Measurements from ENCODE around the gene GPR78. TPM values are rescaled to one million over a fixed set of nuclear protein-coding genes. Genes with fewer than 3 reads are reported as not detected.
"Not testable (repeated sequence)": the region's sequence is repeated elsewhere in the genome, so short reads cannot be mapped to it uniquely, and the experiment has no call there.

GPR78 gene
- polyA plus RNA-seq, 12 donors: 0.23 to 1.8 (median 0.77) TPM; not detected in 3

DNA sequence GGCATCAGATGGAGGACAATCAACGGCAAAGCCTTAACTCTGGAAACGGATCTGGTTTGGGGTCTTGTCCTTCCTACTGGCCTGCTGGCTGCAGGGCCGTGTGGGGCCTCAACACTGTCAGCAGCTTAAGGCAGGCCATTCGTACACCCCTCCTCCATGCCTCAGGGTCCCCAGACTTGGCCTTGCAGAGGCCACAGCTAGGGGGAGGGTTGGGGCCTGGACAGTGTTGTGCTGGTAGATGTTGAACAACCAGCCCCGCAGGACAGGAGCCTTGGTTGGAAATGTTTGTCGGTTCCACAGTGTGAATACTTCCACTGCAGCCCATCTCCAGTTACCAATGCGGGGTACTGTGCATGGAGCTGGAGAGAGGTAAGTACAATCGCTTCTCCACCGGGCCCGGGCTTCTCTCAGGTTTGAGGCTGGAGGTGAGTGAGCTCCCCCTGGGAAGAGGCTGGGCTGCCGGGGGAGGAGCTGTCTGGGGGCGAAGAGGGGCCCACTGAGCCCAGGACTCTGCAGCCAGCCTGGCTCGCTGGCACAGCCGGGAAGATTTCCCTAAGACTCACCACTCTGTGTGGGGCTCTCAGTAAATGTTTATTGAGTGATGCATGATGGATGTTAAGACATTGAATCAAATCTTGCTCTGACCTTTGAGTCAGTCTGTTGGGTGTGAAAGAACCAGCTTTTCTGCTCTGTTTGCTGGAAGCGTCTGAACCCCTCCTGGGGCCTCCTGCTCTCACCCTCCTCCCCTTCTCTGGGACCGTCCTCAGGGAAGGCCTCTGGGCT is 19.7 kb upstream of the GPR78 start:
- DNase-seq: no peak

DNA sequence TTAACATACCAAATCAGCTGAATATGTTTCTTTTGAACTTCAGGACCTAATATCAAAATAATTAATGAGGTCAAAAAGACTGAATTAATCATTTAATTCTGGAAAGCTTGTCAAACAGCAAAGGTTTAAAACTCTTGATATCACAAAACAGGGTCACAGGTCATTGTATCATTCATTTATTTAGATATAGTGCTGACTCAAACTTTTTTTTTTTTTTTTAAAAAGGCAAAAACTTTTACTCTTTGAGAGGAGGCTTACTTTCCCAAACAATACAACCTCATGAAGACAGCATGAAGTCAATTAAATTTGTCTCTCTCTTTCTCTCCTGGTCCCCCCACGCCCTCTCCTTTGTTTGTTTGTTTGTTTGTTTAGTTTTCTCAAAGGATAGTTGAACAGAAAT is 15.6 kb upstream of the GPR78 start:
- DNase-seq: no peak

DNA sequence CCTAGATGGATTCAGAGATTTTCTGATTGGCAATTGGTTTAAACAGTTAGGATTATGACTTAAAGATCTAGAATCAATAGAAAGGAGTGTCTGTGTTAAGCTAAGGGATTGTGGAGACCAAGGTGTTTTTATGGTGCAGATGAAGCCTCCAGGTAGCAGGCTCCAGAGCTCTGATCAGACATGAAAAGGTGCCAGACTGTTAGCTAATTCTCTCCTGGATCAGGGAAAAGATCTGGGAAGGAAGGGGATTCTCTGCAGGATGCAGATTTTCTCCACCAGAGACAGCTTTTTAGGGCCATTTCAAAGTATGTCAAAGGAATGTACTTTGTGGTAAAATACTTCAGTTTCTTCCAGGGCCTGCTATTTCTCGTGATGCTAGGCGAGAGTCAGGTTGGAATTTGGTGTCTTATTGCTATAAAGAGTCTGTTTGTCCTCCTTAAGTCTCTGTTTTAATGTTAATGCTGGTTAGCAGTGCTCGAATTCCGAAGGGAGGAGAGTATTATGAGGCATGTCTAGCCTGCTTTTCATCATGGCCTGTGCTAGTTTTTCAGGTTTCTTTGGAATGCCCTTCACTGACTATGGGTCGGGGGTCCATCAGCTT is 12.0 kb upstream of the GPR78 start:
- no peak for DNase-seq

DNA sequence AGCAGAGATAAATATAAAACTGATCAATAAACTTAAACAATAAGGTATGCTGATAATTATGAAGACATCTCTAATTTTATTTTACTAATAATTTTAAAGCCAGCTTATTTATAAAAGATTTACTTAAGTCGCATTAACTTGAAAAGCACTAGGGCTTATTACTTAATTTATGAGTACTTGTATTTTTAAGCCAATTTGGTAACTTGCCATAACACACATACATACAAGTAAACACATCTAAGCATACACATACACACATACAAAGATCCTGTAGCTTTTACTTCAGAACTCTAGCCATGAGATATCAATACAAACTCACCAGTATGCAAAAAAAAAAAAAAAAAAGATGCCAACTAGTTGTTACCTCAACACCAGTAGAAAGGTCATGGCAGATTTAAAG is 10.0 kb upstream of the GPR78 start:
- DNase-seq: no peak

DNA sequence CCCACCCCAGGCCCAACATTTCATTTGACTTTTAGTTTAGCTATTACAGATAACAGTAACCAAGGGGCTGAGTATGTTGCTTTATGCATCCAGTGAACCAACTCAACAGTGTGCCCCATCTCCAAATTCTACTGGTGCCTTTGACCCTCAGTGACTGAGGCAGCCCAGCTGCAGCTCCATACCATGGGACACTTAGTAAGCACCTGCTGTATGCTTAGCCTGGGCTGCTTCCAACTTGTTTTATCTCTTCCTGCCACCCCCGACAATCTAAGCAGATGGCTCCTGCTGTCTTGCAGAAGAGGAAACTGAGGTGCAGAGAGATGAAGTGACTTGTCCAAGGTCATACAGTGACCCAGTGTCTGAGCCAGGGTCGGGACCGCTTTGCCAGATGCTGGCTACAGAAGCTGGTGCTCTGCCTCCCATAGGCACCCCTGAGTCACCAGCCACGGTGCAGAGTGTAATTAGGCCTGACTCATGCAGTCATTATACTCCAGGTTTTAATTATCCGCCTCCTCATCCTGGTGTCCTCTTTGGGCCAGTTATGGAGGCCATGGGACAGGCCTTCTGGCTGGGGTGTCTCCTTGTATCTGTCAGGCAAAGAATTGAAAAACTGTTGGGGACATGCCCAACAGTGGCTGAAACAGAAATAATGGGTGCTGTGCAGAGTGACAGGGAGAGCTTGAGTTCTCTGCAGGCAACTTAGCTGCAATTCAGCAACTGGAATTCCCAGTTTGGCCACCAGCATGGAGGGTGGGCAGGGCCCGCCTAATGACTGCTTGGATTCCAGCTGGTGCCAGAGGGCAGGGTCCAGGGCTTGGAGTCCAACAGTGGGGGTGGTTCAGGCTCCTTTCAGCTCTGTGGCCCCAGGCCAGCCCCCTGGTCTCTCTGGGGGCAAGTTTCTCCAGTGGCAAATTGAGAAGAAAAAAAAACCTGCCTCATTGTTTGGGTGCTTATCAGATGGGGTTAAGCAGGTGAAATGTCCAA is 8.2 kb upstream of the GPR78 start:
- DNase-seq: no peak

DNA sequence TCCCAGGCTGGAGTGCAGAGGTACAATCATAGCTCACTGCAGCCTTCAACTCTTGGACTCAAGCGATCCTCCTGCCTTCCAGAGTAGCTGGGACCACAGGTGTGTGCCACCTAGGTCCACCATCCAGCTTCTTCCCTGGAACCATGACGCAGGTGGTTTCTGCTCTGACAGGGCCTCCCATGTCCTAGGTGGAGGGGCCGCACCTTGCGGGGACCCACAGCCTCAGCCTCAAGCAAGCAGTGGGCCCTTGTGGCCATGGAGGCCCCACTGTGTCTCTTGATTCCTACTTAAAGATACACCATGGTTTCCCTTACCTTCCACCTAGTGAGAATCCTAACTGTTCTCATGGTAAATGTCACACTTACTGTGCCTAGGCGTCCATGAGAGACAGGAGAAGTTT is 6.9 kb upstream of the GPR78 start:
- no peak for DNase-seq

DNA sequence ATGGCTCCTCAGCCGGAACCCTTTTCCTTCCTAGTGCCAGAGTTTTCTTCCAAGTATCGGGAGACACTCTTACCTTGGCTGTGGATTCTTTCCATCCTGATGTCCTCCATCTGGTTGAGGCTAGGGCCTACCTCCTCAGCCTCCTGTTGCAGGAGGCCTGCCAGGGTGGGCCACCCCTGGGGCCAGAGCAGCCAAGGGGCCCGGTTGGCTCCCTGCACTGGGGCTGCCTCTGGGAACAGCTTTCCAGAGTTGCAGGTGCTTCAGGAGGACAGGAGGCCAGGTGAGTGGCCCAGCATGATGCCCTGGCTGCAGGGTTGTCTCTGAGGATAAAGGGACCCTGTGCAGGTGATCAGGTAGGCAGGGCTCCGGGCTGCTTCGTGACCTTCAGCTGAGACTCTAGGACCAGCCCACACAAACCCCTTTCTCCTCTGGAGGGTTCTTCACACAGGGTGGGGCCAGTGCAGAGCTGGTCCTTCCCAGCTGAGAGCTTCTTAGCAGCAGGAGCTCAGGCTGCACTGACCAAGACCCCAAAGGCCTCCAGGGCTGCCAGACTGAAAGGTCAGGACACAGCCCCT is 5.3 kb upstream of the GPR78 start:
- DNase-seq: no peak

DNA sequence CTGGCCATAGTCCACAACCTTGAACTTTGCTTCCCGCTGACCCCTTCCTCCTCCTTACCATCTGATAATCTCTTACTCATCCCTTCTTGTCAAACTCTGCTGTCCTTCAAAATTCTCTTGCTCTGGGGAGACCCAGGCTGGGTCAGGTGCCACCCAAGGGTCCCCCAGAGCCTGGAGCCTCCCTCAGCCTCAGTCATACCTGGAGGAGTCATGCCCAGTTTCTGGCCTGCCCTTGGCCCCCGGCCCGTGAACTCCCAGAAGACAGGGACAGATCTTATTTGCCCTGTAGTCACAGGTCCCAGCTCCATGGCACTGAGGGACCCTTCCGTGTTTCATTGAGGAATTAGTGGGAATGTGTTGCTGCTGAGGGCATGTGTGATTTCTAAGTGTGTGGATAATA is 4.7 kb upstream of the GPR78 start:
- DNase-seq: no peak

DNA sequence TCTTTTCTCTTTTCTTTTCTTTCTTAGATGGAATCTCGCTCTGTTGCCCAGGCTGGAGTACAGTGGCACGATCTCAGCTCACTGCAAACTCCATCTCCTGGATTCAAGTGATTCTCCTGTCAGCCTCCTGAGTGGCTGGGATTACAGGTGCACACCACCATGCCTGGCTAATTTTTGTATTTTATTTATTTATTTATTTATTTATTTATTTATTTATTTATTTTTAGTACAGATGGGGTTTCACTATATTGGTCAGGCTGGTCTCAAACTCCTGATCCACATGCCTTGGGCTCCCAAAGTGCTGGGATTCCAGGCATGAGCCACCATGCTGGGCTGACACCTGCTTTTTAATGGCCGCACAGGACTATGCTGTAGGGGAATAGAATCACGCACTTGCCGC is 3.6 kb upstream of the GPR78 start:
- DNase-seq: not testable (repeated sequence)

DNA sequence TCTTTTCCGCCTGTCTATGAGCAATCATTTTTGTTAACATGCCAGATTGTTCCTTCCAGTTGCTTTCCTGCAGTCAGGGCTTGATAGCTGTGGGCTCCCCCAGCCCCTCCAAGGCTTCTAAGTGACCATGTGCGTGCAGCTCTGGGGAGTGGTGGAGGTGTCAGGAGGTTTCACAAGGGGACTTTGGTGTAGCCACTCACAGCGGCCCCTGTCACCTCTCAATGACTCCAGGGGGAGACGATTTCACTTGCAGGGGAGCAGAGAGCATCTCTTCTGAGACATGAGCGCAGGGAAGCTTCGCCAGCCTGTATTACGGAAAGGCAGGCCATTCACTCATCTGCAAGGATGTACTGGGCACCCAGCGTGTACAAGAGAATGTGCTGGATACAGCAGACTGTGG is 3.1 kb upstream of the GPR78 start:
- no peak for DNase-seq

DNA sequence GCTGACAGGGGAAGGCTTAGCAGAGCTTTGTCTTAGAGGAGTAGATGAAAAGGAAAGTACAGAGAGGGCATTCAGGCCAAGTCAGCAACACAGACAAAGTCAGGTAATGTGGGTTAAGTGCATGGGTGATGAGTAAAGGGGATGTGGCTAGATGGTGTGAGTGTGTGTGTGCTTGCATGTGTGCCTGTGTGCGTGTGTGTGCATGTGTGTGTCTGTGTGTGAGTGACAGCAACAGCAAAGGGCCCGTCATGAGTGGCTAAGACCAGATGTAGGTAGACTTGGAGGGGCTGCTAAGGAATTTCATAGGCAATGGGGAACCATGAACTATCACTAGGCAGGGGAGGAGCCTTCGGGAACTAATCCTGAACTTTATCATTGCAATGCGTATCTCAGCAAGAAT is 2.2 kb upstream of the GPR78 start:
- DNase-seq: no peak

DNA sequence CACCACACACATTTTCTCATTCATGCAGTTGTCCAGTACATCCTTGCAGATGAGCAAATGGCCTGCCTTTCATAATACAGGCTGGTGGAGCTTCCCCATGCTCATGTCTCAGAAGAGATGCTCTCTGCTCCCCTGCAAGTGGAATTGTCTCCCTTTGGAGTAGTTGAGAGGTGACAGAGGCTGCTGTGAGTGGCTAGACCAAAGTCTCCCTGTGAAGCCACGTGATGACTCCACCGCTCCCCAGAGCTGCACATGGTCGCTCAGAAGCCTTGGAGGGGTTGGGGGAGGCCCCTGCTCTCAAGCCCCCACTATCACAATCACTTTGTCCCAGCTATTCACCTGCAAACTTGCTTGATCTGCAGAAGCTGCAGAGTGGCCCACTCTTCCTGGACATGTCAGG is 1.5 kb upstream of the GPR78 start:
- DNase-seq: no peak

DNA sequence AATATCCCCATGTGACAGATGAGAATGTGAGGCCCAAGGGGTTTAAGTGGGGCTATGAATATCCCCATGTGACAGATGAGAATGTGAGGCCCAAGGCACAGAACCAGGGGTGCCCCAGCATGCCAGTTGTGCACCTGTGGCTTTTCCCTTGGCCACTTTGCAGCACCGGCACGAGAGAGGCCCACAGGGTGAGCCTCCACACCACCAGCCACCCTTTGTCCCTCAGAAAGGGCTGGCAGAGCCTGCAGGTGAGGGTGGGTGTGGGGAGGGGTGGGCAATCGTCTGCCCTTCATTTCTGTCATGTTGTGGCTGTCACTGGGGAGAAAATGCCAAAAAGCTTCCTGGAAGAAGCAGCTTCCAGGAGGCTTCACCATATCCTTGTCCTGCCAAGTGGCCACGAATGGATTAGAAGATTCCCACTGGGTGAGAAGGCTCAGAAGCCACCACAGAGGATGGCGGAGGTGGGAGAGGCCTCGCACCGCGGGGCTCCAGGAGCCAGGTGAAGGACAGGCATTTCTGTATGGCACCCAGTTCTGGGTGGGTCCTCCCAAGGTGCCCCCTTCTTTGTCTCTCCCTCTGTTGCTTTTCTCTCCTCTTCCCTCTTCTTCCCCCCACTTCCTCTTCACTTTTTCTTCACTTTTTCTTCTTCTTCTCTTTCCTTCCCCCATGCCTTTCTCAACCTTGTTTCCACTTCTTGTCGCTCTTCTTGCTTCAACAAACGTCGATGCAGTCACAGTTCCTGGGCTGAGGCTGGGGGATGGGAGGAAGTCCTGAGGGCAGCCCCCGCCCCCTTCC is 469 bp upstream of the GPR78 start:
- DNase-seq: no peak

DNA sequence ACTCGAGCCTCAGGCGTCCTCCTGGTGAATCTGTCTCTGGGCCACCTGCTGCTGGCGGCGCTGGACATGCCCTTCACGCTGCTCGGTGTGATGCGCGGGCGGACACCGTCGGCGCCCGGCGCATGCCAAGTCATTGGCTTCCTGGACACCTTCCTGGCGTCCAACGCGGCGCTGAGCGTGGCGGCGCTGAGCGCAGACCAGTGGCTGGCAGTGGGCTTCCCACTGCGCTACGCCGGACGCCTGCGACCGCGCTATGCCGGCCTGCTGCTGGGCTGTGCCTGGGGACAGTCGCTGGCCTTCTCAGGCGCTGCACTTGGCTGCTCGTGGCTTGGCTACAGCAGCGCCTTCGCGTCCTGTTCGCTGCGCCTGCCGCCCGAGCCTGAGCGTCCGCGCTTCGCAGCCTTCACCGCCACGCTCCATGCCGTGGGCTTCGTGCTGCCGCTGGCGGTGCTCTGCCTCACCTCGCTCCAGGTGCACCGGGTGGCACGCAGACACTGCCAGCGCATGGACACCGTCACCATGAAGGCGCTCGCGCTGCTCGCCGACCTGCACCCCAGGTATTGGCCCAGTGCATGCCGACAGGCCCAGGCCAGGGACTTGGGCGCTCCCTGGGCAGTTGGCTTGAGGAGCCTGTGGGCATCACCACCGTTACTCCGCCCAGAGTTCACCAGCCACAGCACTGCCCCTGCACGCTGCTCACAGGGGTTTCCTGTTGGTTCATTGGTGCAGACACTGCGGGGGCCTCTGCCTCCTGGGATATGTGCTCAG is 1.1 kb downstream of the GPR78 start:
- no peak for DNase-seq

DNA sequence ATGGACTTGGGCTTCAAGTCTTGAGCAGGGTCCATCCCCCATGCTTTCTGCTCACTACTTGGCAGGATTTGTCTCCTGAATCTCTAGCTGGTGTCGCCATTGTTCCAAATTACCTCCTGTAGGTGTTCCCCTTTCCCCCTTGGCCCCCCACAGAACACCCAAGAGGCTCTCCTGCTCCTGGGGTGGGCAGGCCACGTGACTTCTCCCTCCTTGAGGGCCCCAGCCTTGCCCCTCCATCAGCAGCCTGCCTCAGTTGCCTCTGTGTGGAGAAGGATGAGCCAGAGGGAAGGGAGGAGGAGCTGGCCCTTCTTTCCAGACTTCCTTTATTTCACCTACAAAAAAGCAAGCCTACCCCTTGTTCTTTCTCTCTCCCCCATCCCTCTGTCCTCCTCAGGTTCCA is 1.8 kb downstream of the GPR78 start:
- DNase-seq: no peak

DNA sequence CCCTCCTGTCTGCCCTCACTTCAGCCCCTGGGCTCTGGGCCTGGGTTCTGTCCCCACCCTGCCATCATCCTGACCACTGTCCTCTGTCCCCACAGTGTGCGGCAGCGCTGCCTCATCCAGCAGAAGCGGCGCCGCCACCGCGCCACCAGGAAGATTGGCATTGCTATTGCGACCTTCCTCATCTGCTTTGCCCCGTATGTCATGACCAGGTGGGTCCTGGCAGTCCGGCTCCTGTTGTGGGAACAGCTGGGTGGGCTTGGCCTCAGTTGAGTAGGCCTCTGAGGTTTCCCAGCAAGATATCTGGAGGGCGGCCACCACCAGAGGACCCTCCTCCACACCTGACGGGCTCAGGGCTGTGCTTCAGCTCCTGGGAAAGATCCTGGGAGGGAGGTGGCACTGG is 2.2 kb downstream of the GPR78 start:
- DNase-seq: no peak

DNA sequence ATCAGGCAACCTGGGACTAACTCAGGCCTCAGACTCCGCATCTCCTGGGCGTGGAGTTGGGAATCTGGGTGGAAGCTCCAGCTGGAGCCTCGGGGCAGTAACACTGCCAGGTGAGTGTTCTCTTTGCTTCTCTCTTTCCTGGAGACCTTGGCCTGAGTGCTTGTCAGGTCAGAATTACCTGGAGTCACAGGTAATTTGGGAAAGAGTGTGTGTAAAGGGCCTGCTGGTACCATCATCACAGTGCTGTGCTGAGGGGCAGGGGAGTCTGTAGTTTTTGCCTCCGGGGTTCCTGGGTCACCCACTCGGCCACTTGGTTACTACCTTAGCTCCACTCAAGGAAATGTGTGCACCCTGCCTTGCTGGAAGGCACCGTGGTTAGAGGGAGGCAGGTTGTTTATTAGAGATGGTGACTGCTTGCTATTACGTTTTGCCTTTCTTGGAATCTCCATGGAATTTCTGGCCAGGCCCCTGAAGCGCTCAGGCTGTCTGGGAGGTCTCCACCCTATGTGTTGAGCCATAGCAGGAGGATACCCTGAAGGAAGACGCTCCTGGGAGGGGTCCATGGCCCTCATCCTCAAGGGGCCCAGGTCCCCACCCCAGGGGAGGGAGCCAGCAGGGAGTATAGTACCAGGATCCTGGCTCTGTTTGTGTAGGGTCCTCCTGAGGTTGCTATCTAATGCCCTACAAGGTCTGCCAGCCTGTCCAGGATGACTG is 2.9 kb downstream of the GPR78 start:
- DNase-seq: no peak

DNA sequence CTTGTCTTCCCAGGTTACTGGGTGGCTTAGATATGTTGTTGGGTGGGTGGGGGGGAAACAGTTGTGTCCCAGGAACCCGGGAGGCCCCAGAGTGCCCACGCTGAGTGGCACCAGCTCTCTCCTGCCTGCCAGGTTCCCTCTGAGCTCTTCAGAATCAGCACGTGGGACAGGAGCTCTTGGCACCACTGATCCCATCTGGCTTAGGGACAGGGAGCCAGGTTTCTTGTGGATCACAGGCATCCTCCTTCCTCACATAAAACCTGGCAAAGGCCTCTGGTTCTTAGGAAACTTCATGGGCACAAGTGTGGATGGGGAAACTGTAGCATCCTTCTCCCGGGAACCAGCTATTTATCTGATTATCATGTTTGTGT is 3.4 kb downstream of the GPR78 start:
- DNase-seq: no peak

DNA sequence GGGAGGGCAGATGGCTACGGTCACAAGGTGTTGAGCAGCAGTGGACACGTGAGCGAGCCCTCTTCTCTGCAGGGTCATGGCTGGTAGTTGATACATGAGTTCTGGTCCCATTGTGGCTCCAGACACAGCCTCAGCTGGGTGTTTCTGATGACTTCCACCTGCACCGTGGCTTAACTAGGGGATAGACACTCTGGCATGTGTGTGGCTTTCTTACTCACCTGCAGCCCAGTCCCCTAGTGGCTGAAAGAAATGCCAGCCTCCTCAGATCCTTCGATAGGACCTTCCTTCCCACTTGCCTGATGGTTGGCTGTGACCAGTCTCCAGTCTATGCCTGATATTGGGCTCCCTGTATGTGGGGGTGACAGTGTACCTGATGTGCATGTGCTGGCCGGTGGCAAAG is 5.0 kb downstream of the GPR78 start:
- no peak for DNase-seq

DNA sequence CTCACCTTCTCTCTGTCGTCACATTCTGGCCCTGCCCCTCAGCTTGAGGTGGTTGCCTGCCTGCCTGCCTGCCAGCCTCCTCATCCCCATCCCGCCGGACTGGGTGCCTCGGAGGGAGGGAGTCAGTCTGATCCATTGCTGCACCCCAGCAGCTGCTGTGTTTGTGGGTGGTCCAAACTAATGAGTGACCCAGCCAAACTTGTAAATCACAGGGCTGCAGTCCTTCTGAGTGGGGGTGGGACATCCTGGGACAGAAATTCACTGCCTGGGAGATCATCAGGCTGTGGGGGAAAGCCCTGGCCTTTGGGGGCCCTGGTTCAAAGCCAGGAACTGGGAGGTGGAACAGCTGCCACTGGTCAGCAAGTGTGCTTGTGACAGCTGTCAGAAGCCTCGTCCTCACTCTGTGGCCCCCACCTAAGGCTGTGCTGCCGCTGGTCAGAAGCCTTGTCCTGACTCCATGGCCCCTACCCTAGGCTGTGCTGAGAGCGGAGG is 5.6 kb downstream of the GPR78 start:
- DNase-seq: no peak

Data from muscle of arm (tissue), 12 donors.